ENCODE data around the gene LCE1D. TPM values are rescaled to one million over a fixed set of nuclear protein-coding genes. Genes with fewer than 3 reads are reported as not detected.

The LCE1D gene
- total and polyA plus RNA-seq, 2 experiments from 2014 or later = not detected

DNA sequence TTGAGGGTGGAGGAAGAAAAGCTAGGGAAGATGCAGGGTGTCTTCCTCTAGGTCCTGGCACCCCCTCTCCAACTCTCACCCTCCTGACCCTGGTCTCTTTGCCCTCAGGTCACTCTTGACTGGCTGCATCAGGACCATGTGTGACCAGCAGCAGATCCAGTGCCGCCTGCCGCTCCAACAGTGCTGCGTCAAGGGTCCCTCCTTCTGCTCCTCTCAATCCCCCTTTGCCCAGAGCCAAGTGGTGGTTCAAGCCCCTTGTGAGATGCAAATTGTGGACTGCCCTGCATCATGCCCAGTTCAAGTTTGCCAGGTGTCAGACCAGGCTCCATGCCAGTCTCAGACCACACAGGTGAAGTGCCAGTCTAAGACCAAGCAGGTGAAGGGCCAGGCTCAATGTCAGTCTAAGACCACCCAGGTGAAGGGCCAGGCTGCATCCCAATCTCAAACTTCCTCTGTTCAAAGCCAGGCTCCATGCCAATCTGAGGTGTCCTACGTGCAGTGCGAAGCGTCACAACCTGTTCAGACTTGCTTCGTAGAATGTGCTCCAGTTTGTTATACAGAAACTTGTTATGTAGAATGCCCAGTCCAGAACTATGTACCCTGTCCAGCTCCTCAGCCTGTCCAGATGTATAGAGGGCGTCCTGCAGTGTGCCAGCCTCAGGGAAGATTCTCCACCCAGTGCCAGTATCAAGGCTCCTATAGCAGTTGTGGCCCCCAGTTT, 36.9 kb upstream of the LCE1D start:
- Mint-ChIP-seq H3K27me3 (ENCODE audit: insufficient read depth, low read depth, poor library complexity) (peaks cover 5% of the 10 kb centered on the region), H3K36me3 (ENCODE audit: low read depth) (no peaks in the 10 kb centered on the region), H3K4me1 (peaks cover 15% of the 10 kb centered on the region; the same call in 2 of the 3 replicates), H3K4me3 (no peak overlapping the region), H3K9me3 (no peaks in the 10 kb centered on the region; the same call in 2 of the 3 replicates), H3K27ac (no peak overlapping the region)
- no peak for TF ChIP-seq STAT1 (IDR thresholded peaks at IDR 0.05; ENCODE audit: unreplicated experiment)
- TF ChIP-seq POLR2AphosphoS5 (IDR thresholded peaks at IDR 0.05; ENCODE audit: low read depth) = no peak
- TF ChIP-seq EZH2phosphoT487 (IDR thresholded peaks at IDR 0.05; ENCODE audit: unreplicated experiment) = no peak
- no peak for TF ChIP-seq ZNF114 (CRISPR knock-in tag; IDR thresholded peaks at IDR 0.05)
- TF ChIP-seq EZH2 (IDR thresholded peaks at IDR 0.05; ENCODE audit: low read depth, unreplicated experiment) = no peak
- TF ChIP-seq, protein P1, sequence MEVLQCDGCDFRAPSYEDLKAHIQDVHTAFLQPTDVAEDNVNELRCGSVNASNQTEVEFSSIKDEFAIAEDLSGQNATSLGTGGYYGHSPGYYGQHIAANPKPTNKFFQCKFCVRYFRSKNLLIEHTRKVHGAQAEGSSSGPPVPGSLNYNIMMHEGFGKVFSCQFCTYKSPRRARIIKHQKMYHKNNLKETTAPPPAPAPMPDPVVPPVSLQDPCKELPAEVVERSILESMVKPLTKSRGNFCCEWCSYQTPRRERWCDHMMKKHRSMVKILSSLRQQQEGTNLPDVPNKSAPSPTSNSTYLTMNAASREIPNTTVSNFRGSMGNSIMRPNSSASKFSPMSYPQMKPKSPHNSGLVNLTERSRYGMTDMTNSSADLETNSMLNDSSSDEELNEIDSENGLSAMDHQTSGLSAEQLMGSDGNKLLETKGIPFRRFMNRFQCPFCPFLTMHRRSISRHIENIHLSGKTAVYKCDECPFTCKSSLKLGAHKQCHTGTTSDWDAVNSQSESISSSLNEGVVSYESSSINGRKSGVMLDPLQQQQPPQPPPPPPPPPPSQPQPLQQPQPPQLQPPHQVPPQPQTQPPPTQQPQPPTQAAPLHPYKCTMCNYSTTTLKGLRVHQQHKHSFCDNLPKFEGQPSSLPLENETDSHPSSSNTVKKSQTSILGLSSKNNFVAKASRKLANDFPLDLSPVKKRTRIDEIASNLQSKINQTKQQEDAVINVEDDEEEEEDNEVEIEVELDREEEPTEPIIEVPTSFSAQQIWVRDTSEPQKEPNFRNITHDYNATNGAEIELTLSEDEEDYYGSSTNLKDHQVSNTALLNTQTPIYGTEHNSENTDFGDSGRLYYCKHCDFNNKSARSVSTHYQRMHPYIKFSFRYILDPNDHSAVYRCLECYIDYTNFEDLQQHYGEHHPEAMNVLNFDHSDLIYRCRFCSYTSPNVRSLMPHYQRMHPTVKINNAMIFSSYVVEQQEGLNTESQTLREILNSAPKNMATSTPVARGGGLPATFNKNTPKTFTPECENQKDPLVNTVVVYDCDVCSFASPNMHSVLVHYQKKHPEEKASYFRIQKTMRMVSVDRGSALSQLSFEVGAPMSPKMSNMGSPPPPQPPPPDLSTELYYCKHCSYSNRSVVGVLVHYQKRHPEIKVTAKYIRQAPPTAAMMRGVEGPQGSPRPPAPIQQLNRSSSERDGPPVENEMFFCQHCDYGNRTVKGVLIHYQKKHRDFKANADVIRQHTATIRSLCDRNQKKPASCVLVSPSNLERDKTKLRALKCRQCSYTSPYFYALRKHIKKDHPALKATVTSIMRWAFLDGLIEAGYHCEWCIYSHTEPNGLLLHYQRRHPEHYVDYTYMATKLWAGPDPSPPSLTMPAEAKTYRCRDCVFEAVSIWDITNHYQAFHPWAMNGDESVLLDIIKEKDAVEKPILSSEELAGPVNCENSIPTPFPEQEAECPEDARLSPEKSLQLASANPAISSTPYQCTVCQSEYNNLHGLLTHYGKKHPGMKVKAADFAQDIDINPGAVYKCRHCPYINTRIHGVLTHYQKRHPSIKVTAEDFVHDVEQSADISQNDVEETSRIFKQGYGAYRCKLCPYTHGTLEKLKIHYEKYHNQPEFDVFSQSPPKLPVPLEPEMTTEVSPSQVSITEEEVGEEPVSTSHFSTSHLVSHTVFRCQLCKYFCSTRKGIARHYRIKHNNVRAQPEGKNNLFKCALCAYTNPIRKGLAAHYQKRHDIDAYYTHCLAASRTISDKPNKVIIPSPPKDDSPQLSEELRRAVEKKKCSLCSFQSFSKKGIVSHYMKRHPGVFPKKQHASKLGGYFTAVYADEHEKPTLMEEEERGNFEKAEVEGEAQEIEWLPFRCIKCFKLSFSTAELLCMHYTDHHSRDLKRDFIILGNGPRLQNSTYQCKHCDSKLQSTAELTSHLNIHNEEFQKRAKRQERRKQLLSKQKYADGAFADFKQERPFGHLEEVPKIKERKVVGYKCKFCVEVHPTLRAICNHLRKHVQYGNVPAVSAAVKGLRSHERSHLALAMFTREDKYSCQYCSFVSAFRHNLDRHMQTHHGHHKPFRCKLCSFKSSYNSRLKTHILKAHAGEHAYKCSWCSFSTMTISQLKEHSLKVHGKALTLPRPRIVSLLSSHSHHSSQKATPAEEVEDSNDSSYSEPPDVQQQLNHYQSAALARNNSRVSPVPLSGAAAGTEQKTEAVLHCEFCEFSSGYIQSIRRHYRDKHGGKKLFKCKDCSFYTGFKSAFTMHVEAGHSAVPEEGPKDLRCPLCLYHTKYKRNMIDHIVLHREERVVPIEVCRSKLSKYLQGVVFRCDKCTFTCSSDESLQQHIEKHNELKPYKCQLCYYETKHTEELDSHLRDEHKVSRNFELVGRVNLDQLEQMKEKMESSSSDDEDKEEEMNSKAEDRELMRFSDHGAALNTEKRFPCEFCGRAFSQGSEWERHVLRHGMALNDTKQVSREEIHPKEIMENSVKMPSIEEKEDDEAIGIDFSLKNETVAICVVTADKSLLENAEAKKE (CRISPR knock-in tag; IDR thresholded peaks at IDR 0.05) = no peak
- TF ChIP-seq CREB1 (CRISPR knock-in tag; IDR thresholded peaks at IDR 0.05; ENCODE audit: low read depth) = no peak
- TF ChIP-seq, protein P2, sequence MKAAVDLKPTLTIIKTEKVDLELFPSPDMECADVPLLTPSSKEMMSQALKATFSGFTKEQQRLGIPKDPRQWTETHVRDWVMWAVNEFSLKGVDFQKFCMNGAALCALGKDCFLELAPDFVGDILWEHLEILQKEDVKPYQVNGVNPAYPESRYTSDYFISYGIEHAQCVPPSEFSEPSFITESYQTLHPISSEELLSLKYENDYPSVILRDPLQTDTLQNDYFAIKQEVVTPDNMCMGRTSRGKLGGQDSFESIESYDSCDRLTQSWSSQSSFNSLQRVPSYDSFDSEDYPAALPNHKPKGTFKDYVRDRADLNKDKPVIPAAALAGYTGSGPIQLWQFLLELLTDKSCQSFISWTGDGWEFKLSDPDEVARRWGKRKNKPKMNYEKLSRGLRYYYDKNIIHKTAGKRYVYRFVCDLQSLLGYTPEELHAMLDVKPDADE (IDR thresholded peaks at IDR 0.05) = no peak
- TF ChIP-seq, protein P3, sequence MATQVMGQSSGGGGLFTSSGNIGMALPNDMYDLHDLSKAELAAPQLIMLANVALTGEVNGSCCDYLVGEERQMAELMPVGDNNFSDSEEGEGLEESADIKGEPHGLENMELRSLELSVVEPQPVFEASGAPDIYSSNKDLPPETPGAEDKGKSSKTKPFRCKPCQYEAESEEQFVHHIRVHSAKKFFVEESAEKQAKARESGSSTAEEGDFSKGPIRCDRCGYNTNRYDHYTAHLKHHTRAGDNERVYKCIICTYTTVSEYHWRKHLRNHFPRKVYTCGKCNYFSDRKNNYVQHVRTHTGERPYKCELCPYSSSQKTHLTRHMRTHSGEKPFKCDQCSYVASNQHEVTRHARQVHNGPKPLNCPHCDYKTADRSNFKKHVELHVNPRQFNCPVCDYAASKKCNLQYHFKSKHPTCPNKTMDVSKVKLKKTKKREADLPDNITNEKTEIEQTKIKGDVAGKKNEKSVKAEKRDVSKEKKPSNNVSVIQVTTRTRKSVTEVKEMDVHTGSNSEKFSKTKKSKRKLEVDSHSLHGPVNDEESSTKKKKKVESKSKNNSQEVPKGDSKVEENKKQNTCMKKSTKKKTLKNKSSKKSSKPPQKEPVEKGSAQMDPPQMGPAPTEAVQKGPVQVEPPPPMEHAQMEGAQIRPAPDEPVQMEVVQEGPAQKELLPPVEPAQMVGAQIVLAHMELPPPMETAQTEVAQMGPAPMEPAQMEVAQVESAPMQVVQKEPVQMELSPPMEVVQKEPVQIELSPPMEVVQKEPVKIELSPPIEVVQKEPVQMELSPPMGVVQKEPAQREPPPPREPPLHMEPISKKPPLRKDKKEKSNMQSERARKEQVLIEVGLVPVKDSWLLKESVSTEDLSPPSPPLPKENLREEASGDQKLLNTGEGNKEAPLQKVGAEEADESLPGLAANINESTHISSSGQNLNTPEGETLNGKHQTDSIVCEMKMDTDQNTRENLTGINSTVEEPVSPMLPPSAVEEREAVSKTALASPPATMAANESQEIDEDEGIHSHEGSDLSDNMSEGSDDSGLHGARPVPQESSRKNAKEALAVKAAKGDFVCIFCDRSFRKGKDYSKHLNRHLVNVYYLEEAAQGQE (IDR thresholded peaks at IDR 0.05; ENCODE audit: unreplicated experiment) = no peak
- TF ChIP-seq NANOG (IDR thresholded peaks at IDR 0.05; ENCODE audit: borderline replicate concordance) = no peak
- TF ChIP-seq, protein P4, sequence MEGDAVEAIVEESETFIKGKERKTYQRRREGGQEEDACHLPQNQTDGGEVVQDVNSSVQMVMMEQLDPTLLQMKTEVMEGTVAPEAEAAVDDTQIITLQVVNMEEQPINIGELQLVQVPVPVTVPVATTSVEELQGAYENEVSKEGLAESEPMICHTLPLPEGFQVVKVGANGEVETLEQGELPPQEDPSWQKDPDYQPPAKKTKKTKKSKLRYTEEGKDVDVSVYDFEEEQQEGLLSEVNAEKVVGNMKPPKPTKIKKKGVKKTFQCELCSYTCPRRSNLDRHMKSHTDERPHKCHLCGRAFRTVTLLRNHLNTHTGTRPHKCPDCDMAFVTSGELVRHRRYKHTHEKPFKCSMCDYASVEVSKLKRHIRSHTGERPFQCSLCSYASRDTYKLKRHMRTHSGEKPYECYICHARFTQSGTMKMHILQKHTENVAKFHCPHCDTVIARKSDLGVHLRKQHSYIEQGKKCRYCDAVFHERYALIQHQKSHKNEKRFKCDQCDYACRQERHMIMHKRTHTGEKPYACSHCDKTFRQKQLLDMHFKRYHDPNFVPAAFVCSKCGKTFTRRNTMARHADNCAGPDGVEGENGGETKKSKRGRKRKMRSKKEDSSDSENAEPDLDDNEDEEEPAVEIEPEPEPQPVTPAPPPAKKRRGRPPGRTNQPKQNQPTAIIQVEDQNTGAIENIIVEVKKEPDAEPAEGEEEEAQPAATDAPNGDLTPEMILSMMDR (conservative IDR thresholded peaks at IDR 0.05; ENCODE audit: low read depth in 2 of 2) = no peak
- TF ChIP-seq ZNF331 (CRISPR knock-in tag; IDR thresholded peaks at IDR 0.05; ENCODE audit: low read depth) = no peak
- no peak for TF ChIP-seq JUNB (IDR thresholded peaks at IDR 0.05; ENCODE audit: unreplicated experiment)
- H3K27me3 ChIP-seq (ENCODE audit: insufficient read depth) = no peaks in the 10 kb centered on the region
- no peaks in the 10 kb centered on the region for H3K79me2 ChIP-seq (replicated peaks; ENCODE audit: insufficient read depth)
- no peak overlapping the region for H2AFZ ChIP-seq
- H4K20me1 ChIP-seq (replicated peaks; ENCODE audit: insufficient read depth) = no peaks in the 10 kb centered on the region
- no peaks in the 10 kb centered on the region for H3K36me3 ChIP-seq (ENCODE audit: insufficient read depth)
- DNase-seq (ENCODE audit: low spot score) (no peak), ATAC-seq (no peak)
- no peaks in the 10 kb centered on the region for H3K9me2 ChIP-seq (ENCODE audit: insufficient read depth)
- no peaks in the 10 kb centered on the region; the same call in 1 of the 2 replicates for H3K4me1 ChIP-seq (ENCODE audit: insufficient read depth)
- H3K27ac ChIP-seq (ENCODE audit: low read depth) = no peak overlapping the region
- no peaks in the 10 kb centered on the region for H3F3A ChIP-seq (replicated peaks; ENCODE audit: low read depth)
- no peak overlapping the region for H3K4me2 ChIP-seq
- no peak overlapping the region for H3K4me3 ChIP-seq

All from GM23338 (cell line).